Kidney (tissue), 14 donors: ENCODE measurements around the gene C16orf89. TPM values are rescaled to one million over a fixed set of nuclear protein-coding genes. Genes with fewer than 3 reads are reported as not detected.
"Not testable (repeated sequence)": the region's sequence is repeated elsewhere in the genome, so short reads cannot be mapped to it uniquely, and the experiment has no call there.

Source experiments
- DNase-seq, 5 donors: peaks; one replicate each; pipeline ENCODE4 v3.0.0-alpha.2; 2013 to 2020
- FAIRE-seq: peaks from 2 replicates; lab custom pipeline; 2012; peaks lifted over from hg19 to GRCh38; lab: Jason Lieb, UNC
- H3K27ac ChIP-seq, 2 donors: one replicate each; pipeline ENCODE4 v1.7.0; 2013; ENCODE audit warnings: low read depth in 2 of 2, low read length in 2 of 2, inconsistent platforms in 1 of 2
- H3K27me3 ChIP-seq: one replicate; pipeline ENCODE4 v1.7.1; 2013; ENCODE audit warnings: low read length, inconsistent platforms; ENCODE audit not compliant: control insufficient read depth, insufficient read depth
- H3K36me3 ChIP-seq, 3 donors: one replicate each; pipeline versions ENCODE4 v1.7.0 to v1.7.1; 2013; ENCODE audit warnings: low read length in 3 of 3, control low read depth in 1 of 3, inconsistent platforms in 1 of 3; ENCODE audit not compliant: insufficient read depth in 3 of 3, control insufficient read depth in 2 of 3
- H3K4me1 ChIP-seq, 3 donors: one replicate each; pipeline versions ENCODE4 v1.7.0 to v1.7.1; 2013; ENCODE audit warnings: low read length in 3 of 3, inconsistent platforms in 1 of 3, low read depth in 1 of 3; ENCODE audit not compliant: control insufficient read depth in 2 of 3, insufficient read depth in 2 of 3
- H3K4me3 ChIP-seq, 3 donors: one replicate each; pipeline versions ENCODE4 v1.7.0 to v1.8.1; 2013; ENCODE audit warnings: low read length in 3 of 3, control low read depth in 1 of 3, inconsistent platforms in 1 of 3
- H3K9ac ChIP-seq, 3 donors: one replicate each; pipeline versions ENCODE4 v1.7.0 to v1.7.1; 2013; ENCODE audit warnings: low read length in 3 of 3, control low read depth in 1 of 3, inconsistent platforms in 1 of 3
- H3K9me3 ChIP-seq, 3 donors: one replicate each; pipeline versions ENCODE4 v1.7.0 to v1.7.1; 2013; ENCODE audit warnings: low read length in 3 of 3, control low read depth in 1 of 3, inconsistent platforms in 1 of 3; ENCODE audit not compliant: control insufficient read depth in 2 of 3, insufficient read depth in 1 of 3
- intact Hi-C: fragments of 100-400 bp; cut with DNase I; formaldehyde crosslinking; loops from one replicate; pipeline ENCODE4 v1.11.1; 2022
- polyA plus RNA-seq: library from polyadenylated mRNA; stranded (reverse); fragments of 350-450 nt; fragmentation: Illumina TruSeq; extraction: RNeasy Lipid Tissue Mini Kit (QIAGEN cat#74804); gene quantifications from one replicate; pipeline ENCODE4 v1.2.3, GENCODE V29; 2014; ENCODE audit warnings: low read depth, low replicate concordance; ENCODE audit not compliant: insufficient read depth
- total RNA-seq: library from RNA; stranded (reverse); fragmentation: NEBNext Ultra II Directional; extraction: Animal tissue kit (Norgen Biotek cat#: 25700); gene quantifications from one replicate; pipeline ENCODE4 v1.2.1, GENCODE V29; 2021
- TF ChIP-seq, protein P1 (sequence below): IDR thresholded peaks from 3 replicates; pipeline ENCODE4 v1.5.1; 2012; ENCODE audit warnings: mild to moderate bottlenecking, moderate library complexity, borderline replicate concordance; ENCODE audit not compliant: insufficient read depth; ENCODE audit errors: extremely low read depth
- donor health status: control.
- donor health status: control.
- donor health status: control.
- donor health status: control.
- donor health status: control.
- donor health status: DM: yes; HTN: yes; CAD: no.
- donor health status: Normal renal cell carcinoma (clear cell type).

C16orf89 gene
- total and polyA plus RNA-seq, 2 donors from 2014 or later = 5.4 to 68.4 TPM

DNA sequence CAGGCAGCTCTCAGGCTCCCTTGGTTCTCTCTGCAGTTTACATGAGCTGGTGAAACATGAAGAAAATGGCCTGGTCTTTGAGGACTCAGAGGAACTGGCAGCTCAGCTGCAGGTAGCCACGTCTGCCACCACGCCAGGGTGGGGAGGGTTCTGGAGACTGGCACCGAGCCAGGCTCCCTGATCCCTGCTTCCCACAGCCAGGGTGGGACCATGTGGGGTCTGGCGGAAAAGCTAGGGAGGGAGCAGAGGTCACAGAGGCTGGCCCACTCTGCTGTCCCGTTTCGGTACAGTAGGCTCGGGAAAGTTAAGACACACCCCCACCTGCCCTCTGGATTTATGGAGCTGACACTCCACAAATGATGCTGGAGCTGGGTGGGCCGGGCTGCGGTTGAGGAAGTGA is 17.9 kb upstream of the C16orf89 start:
- FAIRE-seq, DNase-seq, H3K27me3 ChIP-seq, H3K36me3 ChIP-seq, H3K4me3 ChIP-seq, intact Hi-C loops, H3K27ac ChIP-seq, H3K9ac ChIP-seq, H3K9me3 ChIP-seq, H3K4me1 ChIP-seq: not testable (repeated sequence)

DNA sequence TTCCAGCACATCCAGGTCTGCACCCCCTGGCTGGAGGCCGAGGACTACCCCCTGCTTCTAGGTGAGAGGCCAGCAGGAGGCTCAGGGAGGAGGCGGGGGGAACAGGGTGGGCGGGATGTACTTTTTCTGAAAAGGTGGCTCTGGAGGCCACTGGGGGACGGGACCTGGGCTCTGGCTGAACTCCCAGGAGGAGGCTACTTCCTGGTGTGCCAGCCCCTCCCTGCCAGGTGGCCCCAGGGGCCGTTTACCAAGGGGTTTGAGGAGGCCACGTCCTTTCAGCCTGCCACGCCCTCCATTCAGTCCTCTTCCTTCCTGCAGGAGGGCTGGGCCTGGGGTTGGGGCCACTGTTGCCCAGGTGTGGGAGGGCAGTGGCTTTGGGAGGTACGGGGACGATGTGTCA is 15.2 kb upstream of the C16orf89 start:
- FAIRE-seq, DNase-seq, H3K9ac ChIP-seq, H3K4me3 ChIP-seq, H3K36me3 ChIP-seq, H3K27ac ChIP-seq, H3K9me3 ChIP-seq, H3K4me1 ChIP-seq, intact Hi-C loops, H3K27me3 ChIP-seq: not testable (repeated sequence)

DNA sequence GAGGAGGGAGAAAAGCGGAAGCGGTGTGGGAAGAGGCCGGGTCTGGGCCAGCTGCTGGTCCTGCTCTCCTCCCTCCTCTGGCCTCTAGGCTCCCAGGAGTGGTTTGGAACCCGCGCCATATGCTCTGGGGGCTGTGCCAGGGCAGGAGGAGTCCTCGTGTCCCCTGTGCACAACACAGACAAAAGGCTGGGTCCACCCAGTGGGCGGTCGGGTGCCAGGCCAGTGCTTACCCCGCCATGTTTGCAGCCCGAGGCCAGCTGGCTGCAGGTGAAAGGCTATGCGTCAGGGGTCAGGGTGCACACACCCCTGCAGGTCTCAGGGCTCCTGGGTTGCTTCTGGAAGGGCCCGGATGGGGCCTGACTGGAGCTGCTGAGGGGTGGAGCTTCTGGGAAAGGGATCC is 14.7 kb upstream of the C16orf89 start:
- H3K9me3 ChIP-seq, H3K27ac ChIP-seq, H3K4me1 ChIP-seq, intact Hi-C loops, DNase-seq, H3K9ac ChIP-seq, FAIRE-seq, H3K27me3 ChIP-seq, H3K4me3 ChIP-seq: not testable (repeated sequence)
- peaks cover under 1 to 10% (median 9%) of the 10 kb centered on the region in 3 donors for H3K36me3 ChIP-seq

DNA sequence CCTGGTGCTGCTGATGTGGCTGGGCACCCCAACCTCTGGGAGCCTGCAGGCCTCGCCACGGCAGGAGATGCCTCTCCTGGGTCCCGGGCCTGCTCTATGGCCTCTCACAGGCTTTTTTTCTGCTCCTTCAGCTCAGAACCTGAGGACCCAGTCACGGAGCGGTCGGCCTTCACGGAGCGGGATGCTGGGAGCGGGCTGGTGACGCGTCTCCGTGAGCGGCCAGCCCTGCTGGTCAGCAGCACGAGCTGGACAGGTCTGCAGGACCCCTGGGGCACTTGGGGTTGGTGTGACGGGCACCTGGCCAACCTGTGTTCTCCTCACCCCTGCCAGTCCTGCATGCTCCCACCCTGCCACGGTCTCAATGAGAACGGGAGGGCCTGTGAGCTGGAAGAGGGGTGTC is 12.9 kb upstream of the C16orf89 start:
- intact Hi-C loops = no loop called here
- H3K9me3 ChIP-seq = no peaks in the 10 kb centered on the region
- no peak overlapping the region for H3K9ac ChIP-seq
- TF ChIP-seq, protein P1, sequence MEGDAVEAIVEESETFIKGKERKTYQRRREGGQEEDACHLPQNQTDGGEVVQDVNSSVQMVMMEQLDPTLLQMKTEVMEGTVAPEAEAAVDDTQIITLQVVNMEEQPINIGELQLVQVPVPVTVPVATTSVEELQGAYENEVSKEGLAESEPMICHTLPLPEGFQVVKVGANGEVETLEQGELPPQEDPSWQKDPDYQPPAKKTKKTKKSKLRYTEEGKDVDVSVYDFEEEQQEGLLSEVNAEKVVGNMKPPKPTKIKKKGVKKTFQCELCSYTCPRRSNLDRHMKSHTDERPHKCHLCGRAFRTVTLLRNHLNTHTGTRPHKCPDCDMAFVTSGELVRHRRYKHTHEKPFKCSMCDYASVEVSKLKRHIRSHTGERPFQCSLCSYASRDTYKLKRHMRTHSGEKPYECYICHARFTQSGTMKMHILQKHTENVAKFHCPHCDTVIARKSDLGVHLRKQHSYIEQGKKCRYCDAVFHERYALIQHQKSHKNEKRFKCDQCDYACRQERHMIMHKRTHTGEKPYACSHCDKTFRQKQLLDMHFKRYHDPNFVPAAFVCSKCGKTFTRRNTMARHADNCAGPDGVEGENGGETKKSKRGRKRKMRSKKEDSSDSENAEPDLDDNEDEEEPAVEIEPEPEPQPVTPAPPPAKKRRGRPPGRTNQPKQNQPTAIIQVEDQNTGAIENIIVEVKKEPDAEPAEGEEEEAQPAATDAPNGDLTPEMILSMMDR = no peak
- H3K4me3 ChIP-seq = no peak overlapping the region
- H3K27me3 ChIP-seq = no peaks in the 10 kb centered on the region
- no peaks in the 10 kb centered on the region for H3K4me1 ChIP-seq
- peaks cover 0 to 15% (median 9%) of the 10 kb centered on the region in 3 donors for H3K36me3 ChIP-seq
- no peak for FAIRE-seq
- DNase-seq = no peak
- H3K27ac ChIP-seq = no peak overlapping the region

DNA sequence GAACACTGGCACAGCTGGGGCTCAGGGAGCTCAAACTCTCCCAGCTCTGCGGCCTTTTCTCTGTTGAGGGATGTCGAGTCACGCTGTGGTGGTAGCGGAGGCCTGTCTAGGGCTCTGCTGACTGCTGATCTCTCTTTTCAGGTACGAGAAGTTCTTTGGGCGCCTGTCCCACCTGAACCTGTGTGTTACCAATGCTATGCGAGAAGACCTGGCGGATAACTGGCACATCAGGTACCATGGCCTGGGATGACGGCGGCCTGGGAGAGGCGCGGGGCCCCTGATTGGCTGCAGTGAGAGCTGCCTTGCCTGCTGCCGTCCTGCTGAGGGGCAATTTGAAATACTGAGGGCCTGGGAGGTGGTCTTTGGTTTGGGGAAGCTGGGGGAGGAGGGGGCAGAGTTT is 11.5 kb upstream of the C16orf89 start:
- Histone ChIP-seq H3K9ac (no peak overlapping the region), H3K9me3 (no peaks in the 10 kb centered on the region), H3K4me1 (peaks cover 0 to 4% (median 0%) of the 10 kb centered on the region in 3 donors), H3K27ac (no peak overlapping the region), H3K4me3 (no peak overlapping the region), H3K27me3 (no peaks in the 10 kb centered on the region), H3K36me3 (peaks cover 0 to 15% (median 8%) of the 10 kb centered on the region in 3 donors)
- intact Hi-C loops = no loop called here
- FAIRE-seq = no peak
- no peak for DNase-seq
- TF ChIP-seq, protein P1 = no peak
